NCI-H2107 treated with DMSO at 0.1 percent for 48 hours (cell line): ENCODE data around the gene KRT16.
"Not testable (repeated sequence)": the region's sequence is repeated elsewhere in the genome, so short reads cannot be mapped to it uniquely, and the experiment has no call there.

Experiments used
- DNase-seq: peaks from one replicate; lab custom pipeline; 2025; ENCODE audit not compliant: unreplicated experiment; lab: John Stamatoyannopoulos, UW

KRT16 gene

DNA sequence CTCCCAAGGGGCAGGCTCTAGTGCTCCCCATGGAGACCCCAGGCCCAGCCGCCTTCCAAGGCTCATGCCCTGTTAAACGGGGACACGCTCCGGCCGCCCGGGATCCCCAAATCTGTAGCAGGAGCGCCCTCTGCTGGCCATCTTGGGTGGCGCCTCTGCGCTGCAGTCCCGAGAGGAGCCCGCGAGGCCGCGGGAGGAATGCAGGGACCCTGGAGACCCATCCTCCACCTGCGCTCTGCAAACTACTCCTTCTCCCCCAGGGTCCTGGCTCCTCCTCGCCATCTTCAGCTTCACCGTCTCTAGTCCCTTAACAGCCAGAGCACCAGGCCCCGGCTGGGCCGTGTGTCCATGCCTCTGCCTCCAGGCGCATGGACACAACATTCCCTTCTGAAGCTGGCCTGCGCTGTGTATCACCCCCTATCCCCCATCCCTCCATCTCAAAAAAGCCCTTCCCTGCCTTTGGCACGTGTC lies 35.4 kb upstream of the KRT16 start:
- no peak for DNase-seq

DNA sequence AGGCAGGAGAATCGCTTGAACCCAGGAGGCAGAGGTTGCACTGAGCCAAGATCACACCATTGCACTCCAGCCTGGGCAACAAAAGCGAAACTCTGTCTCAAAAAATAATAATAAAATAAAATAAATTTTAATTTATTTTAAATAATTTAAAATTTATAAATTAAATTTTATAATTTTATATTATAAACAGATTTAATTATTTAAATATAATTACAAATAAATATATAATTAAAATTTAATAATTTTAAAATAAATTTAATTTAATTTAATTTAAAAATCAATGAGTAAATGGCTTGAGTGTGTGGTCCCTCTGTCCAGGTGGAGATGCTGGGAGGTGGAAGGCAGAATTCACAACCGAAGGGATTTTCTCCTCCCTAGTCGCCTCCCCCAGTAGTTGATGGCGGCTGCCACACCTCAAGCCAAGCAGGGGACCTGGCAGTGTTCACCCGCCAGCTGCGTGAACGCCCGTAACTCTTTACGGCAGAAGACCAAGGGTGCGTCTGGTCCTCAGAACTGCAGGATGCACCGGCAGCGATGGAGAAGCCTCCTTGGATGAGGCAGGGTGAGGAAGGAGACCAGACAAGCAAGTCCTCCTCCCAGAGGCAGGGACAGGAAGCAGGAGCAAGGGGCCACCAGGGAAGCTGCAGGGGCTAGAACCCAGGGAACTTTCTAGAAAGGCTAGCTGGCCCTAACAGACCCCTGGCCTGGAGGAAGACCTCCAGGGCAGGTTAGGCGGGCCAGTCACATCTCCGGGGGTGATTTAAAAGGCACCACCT lies 34.7 kb upstream of the KRT16 start:
- DNase-seq, result no peak

DNA sequence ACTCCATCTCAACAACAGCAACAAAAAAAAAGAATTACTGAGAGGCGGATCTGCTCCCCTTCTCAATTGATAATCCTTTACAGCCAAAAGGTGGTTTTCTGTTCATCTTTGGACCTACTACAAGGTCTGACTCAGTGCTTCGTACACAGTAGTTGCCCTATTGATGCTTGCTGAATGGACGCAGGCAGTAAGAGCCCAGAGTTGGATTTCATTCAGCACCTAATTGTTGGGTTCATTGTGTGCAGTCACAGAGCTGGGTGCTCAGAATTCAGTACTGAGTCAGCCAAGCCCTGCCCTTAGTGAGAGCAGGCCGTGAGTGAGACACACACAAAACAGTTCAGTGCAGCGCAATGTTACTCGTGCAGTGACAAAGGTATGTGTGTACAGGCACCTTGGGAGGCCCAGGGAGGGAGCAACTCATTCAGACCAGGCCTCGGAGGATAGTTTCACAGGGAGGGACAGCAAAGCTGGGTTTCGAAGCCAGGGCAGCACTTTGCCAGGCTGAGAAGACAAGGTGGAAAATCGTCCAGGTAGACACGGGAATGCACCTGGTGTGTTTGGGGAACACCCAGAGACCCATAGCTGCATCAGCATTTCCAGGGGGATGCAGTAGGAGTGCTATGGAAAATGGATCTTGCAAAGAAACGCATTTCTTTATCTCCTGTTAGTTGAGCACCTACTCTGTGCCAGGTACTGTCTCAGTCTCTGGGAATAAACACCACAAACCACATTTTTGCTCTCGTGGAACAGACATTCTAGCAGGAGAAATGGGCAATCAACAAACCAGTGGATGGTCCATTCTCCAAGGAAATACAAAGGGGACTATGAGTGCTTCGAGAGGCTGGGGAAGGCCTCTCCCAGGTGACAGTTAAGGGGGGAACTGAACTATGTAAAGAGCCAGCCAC lies 29.9 kb upstream of the KRT16 start:
- DNase-seq, result no peak

DNA sequence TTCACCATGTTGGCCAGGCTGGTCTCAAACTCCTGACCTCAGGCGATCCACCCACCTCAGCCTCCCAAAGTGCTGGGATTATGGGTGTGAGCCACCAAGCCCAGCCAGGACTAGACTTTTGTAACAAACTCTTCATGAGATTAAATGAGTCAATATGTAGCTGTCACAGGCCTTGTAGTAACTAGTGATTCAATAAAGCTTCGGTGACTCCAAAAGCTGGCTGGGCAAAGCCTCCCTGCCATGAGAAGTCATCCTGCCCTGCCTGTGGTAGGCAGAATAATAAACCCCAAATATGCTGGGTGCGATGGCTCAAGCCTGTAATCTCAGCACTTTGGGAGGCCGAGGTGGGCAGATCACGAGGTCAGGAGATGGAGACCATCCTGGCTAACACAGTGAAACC lies 28.0 kb upstream of the KRT16 start:
- not testable (repeated sequence) for DNase-seq

DNA sequence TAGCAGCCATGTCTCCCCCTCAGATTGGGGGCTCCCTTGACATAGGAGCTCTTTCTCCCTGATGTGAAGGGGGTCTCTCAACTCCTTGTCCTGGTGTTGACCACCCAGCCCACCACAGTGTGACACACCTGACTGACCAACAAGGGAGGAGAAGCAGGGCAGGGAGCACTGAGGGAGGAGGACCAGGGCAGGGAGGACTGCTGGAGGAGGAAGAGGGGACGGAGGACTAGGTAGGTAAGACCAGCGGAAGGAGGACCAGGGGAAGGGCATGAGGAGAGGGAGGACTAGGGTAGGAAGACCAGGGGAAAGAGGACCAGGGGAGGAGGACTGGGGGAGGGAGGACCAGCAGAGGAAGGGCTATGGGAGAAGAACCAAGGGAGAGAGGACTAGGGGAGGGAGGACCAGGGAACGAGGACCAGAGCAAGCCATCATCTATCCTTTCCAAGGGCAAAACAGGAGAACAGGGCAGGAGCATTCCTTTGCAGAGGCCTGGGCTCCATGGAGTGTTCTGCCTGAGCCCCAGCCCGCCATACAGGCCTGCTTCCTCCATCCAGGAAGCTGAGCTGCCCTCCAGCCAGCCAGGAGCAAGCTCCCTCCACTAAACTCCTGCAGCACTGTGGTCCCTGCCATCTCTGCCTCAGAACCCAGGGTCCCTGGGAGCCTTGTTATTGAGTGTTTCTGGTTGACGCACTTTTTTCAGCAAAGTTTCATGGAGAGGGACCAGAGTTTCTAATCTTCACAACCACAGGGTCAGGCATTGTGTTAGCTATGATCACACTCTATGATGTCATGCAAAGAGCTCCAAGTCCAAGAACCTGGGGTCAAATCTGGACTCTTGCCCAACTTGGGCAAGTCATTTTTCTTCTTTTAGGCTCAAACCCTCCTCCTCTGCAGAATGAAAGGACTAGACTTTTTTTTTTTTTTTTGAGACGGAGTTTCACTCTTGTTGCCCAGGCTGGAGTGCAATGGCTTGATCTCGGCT lies 27.2 kb upstream of the KRT16 start:
- DNase-seq, result no peak

DNA sequence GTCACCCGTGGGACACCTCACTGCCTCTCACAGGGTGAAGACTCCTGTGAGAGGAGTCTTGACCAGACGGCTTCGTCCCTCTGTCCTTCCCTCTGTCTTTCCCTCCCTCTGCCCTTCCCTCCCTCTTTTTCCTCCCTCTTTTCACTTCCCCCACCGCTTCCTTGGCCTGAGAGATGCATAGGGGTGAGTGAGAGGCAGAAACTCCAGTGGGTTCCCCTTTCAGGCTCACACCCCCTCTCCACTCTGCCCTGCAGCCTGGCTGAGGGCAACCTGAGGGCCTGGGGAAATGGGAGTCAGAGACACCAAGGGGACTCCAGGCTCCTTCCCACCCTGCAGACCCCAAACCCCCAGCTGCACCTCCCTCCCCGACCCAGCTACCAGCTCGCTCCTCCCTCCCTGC lies 26.4 kb upstream of the KRT16 start:
- no peak for DNase-seq

DNA sequence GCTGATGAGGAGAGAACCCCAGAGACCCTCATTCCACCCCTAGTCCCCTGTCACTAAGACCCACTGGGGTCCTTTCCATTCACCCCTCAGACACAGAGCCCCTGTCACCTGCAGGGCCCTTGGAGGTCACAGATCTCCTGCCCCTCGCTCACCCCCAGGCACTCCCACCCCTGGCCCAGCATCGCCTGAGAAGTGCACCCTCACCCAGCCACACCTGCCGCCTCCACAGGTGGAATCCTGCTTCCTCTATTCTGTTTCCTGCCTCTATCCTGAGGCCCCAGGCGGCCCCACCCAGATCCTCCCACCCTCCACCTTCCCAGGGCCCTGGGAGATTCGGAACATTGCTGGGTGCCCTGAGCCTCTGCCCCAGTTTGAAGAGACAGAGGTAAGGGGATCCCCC lies 25.6 kb upstream of the KRT16 start:
- no peak for DNase-seq

DNA sequence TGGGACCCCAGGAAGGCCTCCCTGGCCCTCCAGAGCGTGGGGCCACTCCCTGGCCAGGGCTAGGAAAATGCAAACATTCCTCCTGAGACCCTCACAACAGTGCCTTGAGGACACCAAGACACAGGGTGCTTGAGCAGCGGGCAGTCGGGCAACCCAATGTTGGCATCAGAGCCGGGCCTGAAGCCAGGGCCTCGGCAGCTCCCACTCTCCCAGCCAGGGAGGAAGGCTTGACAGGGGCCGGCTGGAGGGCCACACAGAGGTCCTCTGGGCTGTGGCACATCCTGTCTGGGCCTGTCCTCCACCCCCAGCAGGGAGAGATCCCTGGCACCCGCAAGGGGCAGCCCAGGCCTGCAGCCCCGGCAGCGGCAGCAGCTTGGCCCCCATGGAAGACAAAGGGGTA lies 24.1 kb upstream of the KRT16 start:
- no peak for DNase-seq

DNA sequence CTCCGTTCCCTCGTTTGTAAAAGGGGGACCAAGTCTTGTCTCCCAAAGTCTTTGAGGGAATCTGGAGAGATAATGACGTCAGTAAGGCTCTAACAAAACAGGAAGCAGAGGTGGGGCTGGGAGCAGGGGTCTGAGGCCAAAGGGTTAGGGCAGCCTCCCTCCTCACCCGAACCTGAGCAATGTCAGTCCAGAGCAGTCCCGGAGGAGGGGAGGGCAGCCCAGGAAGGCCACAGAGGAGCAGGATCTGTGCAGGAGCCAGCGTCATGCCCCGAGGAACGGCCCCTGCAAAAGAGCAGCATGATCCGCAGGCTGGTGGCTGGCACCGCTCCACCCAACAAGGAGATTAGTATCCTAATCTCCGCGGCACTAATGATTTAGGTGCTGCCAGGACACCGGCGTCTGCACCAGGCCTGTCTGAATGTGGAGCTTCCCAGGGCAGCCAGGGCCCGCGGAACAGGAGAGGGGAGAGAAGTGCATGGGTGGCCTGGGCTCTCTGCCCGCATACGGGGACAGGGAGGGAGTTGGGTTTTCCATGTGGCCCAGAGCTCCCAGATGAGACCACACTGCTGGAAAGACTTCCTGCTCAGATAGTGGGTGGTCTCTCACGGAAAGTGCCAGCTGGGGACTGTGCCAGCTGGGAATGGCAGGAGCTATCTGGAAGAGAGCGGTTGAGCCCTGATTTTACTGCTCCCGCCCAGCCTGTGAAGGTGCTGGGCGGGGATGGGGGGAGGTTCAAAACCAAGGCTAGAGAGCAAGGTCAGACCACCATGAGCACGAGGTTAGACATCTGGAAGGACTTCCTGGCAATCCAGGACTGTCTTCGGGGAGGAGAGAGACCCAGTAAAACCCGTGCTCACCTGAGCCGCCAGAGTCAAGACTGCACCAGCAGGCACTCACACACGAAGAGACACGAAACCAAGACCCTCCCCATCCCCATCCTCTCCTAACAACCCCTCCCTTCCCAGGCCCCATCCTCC lies 22.8 kb upstream of the KRT16 start:
- DNase-seq, result no peak

DNA sequence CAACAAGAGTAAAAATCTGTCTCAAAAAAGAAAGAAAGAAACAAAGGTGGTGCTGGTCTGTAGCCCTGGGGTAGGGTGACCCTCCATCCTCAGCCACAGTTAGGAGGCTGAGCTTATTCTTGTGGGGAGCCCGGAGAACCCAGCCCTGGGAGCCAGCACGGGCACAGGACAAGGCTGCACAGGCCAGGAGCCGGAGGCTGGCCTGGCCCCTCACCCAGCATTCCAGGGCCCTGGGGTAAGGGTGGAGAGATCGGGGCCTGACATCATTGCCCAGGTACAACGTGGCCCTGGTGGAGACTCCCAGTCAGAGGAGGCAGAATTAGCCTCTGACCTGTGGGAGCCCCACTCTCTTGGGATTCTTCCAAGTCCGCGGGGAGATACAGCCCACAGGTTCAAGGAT lies 22.1 kb upstream of the KRT16 start:
- DNase-seq, result no peak

DNA sequence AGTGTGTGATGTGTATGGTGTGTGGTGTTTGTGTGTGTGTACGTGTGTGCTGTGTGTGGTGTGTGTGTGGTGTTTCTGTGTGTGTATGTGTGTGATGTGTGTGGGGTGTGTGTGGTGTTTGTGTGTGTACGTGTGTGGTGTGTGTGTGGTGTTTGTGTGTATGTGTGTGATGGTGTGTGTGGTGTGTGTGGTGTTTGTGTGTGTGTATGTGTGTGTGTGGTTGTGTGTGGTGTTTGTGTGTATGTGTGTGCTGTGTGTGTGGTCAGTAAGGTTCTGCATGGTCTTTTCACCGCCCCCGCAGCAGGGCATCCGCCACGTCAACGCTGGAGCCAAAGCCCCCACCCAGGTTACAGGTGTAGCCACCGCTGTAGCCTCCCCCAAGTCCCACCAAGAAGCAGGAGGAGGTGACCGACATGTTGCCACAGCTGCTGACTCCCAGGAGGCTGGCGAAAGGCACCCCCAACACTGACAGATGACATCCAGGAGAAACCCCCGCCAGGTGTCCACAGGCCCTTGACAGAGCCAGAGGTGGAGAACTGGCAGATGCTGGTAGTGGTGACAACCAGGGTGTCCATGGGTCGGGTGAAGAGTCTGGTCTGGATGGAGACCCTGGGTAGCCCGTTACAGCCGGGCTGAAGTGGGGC lies 21.1 kb upstream of the KRT16 start:
- DNase-seq, result no peak

DNA sequence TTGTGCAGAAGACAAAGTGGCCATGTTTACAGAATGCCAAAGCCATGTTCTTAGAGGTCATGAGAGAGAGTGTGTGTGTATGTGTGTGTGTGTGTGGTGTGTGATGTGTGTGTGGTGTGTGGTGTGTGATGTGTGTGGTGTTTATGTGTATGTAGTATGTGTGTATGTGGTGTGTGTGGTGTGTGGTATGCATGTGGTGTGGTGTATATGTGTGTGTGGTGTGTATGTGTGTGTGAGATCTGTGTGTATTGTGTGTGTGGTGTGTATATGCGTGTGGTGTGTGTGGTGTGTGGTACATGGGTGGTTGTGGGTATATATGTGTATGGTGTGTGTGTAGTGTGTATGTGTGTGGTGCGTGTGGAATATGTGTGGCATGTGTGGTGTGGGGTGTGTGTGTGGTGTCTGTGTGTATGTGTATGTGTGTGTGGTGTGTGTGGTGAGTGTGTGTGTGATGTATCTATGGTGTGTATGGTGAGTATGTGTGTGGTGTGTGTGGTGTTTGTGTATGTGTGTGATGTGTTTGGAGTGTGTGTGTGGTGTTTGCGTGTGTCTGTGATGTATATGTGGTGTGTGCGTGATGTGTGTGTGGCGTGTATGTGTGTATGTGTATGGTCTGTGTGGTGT lies 20.0 kb upstream of the KRT16 start:
- DNase-seq, result no peak

DNA sequence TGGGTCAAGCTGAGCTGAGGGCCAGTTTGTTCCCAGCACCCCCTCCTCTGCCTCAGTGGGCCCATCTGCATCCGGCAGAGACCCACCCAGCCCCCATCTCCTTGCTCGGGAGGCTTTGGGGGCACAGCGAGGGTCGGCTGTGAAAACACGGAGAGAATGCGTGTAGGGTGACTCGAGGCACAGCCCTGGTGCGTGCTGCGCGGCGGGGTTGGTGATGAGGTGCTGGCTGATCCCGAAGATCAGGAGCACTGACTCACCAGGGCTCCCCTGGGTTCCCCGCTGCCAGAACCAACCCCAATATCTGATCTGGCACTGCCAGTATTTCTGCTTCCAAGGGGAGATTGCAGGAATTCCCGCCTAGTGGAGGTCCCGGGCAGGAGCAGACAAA lies 19.3 kb upstream of the KRT16 start:
- no peak for DNase-seq

DNA sequence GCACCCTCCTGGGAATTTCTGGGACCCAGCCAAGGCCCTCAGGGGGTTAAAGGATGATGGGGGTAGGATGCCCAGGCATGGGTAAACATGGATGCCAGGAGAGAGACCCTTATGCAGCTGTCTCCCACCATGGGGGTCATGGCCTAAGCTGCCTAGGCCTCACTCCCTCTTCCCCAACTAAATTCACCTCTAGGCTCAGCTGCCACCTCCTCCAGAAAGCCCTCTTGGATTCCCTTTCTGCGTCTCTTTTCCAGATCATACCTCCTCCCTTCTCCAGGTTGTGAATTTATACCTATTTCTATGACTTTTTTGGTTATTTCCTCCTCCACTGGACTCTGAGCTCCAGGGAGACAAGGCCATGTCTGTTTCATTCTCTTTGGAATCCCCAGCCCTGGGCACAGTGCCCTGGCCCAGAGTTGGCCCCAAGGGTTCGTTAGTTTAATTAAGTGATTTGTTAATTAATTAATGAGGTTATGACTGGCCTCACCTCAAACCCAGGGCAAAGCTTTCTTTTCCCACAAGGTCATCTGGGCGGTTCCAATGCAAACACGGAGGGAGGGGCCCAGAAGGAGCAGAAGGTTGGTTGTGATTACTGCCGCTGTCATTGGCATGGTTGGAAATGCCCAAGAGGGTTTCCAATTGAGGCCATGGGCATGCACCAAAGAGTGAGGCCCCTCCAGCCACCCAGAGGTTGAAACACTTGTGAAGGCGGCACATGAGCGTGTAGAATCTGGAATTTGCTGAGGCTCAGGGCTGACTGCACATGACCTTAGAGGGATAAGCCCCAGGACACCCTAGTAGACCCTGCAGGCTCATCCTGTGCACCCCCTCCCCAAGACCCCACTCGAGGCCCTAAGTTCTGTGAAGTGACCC lies 18.7 kb upstream of the KRT16 start:
- no peak for DNase-seq

DNA sequence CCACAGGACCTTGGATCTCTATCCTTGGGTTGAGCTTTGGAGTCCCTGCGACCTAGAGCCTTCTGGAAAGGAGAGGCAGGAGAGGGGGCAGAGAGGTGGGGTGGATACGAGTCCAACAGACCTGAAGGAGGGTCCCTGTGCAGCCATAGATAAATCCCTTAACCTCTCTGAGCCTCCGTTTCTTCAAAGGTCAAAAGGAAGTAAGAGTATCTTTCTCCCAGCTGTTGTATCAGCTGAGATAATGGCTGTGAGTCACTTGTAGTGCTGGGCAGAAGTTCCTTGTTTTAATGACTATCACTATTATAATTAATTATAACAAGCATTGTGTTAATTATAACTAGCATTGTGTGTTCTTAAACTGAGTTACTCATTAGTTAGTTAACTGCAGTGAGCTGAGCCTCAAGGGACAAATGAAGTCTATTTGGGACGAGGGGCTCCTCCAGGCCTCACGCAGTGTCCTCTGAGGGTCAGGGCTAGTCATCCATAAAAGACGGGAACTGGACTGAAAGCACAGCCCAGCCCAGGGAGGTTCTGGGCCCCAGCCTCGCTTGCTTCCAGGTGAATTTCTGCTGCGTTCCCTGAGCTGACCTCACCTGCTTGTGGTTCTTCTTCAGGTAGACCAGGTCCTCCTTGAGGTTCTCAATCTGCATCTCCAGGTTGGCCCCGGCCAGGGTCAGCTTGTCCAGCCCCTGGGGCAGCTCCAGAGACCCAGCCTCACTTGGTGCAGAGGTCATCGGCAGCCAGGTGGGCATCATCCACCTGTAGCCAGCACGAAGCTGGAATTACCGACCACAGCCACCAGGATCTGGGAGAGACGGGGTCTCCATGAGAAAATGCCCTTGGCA lies 17.5 kb upstream of the KRT16 start:
- no peak for DNase-seq

DNA sequence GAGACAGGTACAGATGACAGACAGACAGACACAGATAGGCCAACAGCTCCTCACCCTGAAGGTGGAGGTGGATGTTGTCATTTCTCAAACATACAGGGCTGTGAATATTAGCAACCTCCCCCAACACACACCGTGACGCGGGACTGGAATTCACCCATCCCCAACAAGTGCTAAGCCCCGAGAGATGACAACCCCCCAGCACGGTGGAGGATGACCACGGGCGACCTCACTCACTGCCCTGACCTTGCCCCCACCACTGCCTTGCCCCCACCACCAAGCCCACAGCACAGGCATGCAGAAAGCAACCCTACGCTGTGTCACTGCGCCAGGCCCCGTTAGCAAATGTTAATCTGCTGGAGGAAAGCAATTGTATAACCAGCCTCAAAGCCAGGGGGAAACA lies 16.7 kb upstream of the KRT16 start:
- no peak for DNase-seq

DNA sequence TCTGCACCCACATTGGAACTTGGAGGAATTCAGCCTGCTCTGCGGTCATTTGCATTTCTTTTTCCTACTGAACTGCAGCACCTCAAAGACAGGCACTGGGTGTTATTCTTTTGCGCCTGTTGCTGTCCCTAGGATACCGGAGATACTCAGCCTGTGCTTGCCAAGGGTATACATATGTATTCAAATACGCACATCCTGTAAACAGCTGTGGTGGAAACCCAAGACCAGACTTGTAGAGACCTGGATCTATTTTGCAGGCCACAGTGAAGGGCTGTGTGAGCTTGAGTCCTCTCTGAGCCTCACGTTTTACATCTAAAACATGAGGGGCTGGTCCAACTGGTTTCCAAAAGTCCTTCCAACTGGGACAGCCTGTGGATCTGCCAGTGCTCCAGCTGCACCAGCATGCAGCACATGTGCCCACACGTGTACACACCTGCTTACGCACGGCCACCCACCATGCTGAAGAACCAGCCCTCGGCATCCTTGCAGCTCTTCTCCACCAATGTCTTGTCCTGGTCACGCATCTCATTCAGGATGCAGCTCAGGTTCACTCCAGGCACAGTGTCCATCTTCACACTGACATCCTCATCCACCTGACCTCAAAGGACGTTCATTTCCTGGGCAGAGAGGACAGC lies 16.2 kb upstream of the KRT16 start:
- not testable (repeated sequence) for DNase-seq
